Neural crest cell (in vitro differentiated cells): ENCODE data around the gene AVEN. TPM values are rescaled to one million over a fixed set of nuclear protein-coding genes. Genes with fewer than 3 reads are reported as not detected.
"Not testable (repeated sequence)": the region's sequence is repeated elsewhere in the genome, so short reads cannot be mapped to it uniquely, and the experiment has no call there.

Experiments
- DNase-seq: peaks from one replicate; pipeline ENCODE4 v3.0.0; 2021; ENCODE audit warnings: low read depth, mixed read lengths, low spot score
- H3K27ac Mint-ChIP-seq: one replicate; pipeline ENCODE4 v1.8.0; 2021; ENCODE audit warnings: mild to moderate bottlenecking, mixed read lengths; ENCODE audit not compliant: unreplicated experiment
- H3K27me3 Mint-ChIP-seq: 2 replicates; pipeline ENCODE4 v1.8.0; 2021; ENCODE audit warnings: low read depth, mild to moderate bottlenecking, mixed read lengths
- H3K36me3 Mint-ChIP-seq: 2 replicates; pipeline ENCODE4 v1.8.0; 2021; ENCODE audit warnings: low read depth, mild to moderate bottlenecking, mixed read lengths
- H3K4me1 Mint-ChIP-seq: 2 replicates; pipeline ENCODE4 v1.8.0; 2021; ENCODE audit warnings: mixed read lengths
- H3K4me3 Mint-ChIP-seq: one replicate; pipeline ENCODE4 v1.8.0; 2021; ENCODE audit warnings: mild to moderate bottlenecking, mixed read lengths
- H3K9me3 Mint-ChIP-seq: 2 replicates; pipeline ENCODE4 v1.8.0; 2021; ENCODE audit warnings: mixed read lengths
- CTCF ChIP-seq: fragments of 200-600 bp; sonication (generic); conservative IDR thresholded peaks from 2 replicates; pipeline ENCODE4 v1.5.0; 2021; ENCODE audit warnings: antibody characterized with exemption, mild to moderate bottlenecking
- total RNA-seq: library from RNA; stranded (reverse); gene quantifications from 2 replicates; pipeline ENCODE4 v1.2.1, GENCODE V29; 2021

AVEN gene
- total RNA-seq, 1 donor from 2014 or later, result 15.0 TPM

DNA sequence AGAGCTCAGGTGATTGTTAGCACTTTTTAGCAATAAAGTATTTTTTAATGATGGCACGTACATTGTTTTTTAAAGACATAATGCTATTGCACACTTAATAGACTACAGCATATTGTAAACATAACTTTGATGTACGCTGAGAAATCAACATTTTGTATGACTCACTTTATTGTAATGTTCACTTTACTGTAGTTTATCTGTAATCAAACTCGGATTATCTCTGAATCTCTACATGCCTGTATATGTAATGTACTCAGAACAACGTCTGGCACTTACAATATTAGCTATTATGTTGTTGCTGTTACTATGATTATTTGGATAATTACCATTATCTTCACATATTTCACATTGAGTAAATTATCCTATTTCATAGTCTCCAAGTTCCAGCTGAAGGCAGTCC, 208.7 kb downstream of the AVEN start:
- Mint-ChIP-seq H3K27me3 (no peaks in the 10 kb centered on the region), H3K9me3 (no peaks in the 10 kb centered on the region), H3K4me1 (peaks cover 15% of the 10 kb centered on the region), H3K4me3 (no peak overlapping the region), H3K36me3 (no peaks in the 10 kb centered on the region), H3K27ac (no peak overlapping the region)
- no peak for TF ChIP-seq CTCF
- no peak for DNase-seq

DNA sequence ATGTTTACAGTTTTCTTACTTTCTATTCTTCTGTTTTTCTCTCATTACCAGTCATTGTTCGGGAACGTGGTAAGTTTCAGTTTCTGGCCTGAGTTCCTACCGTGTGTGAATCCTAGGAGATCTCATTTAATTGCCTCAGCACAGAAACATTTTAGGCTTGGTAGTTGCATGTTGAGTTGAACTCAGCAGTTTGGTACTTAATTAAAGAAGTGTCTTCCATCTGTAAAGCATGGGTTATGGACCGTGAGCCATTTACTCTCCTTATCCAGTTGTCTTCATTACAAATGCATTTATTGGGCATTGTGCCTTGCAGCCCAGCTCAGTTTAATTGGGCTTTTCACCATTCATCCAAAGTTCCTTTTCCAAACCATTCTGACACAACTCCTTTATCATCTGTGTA, 212.8 kb downstream of the AVEN start:
- TF ChIP-seq CTCF, result no peak
- H3K4me1 Mint-ChIP-seq, result peaks cover under 1% of the 10 kb centered on the region

DNA sequence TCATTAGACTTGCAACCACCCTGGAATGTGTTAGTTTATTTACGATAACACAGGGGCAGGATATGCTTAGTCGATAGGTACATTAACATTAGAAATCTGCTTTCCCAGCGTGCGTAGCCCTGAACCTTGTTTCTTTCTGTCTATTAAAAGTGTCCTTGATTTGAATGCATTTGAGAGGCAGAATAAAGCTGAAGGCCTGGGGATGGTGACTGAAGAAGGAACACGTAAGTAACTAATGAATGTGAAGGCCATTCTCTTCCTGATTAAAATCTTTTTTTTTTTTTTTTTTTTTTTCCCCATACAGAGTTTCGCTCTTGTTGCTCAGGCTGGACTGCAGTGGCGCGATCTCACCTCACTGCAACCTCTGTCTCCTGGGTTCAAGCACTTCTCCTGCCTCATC, 213.6 kb downstream of the AVEN start:
- Mint-ChIP-seq H3K27me3 (no peaks in the 10 kb centered on the region), H3K27ac (no peak overlapping the region), H3K9me3 (no peaks in the 10 kb centered on the region), H3K4me1 (no peaks in the 10 kb centered on the region), H3K36me3 (no peaks in the 10 kb centered on the region), H3K4me3 (no peak overlapping the region)
- no peak for DNase-seq
- no peak for TF ChIP-seq CTCF

More for the DNA sequence above, 212.8 kb downstream of the AVEN start:
- Mint-ChIP-seq H3K27ac (no peak overlapping the region), H3K9me3 (no peaks in the 10 kb centered on the region), H3K36me3 (no peaks in the 10 kb centered on the region), H3K27me3 (no peaks in the 10 kb centered on the region), H3K4me3 (no peak overlapping the region)
- DNase-seq, result no peak

GRCh38 chr15:33823119-33823518, 215.9 kb downstream of the AVEN start:
- H3K4me1 Mint-ChIP-seq, result no peaks in the 10 kb centered on the region

GRCh38 chr15:33822479-33822878, 216.5 kb downstream of the AVEN start:
- no peaks in the 10 kb centered on the region for H3K27me3 Mint-ChIP-seq
- H3K4me1 Mint-ChIP-seq, result no peaks in the 10 kb centered on the region
- no peak for DNase-seq
- no peaks in the 10 kb centered on the region for H3K9me3 Mint-ChIP-seq
- no peak overlapping the region for H3K27ac Mint-ChIP-seq
- TF ChIP-seq CTCF, result no peak
- H3K4me3 Mint-ChIP-seq, result no peak overlapping the region
- no peaks in the 10 kb centered on the region for H3K36me3 Mint-ChIP-seq

More at GRCh38 chr15:33823119-33823518, 215.9 kb downstream of the AVEN start:
- DNase-seq, result no peak
- Mint-ChIP-seq H3K36me3 (no peaks in the 10 kb centered on the region), H3K4me3 (no peak overlapping the region), H3K27ac (no peak overlapping the region), H3K9me3 (no peaks in the 10 kb centered on the region), H3K27me3 (no peaks in the 10 kb centered on the region)
- TF ChIP-seq CTCF, result no peak

- H3K4me1 Mint-ChIP-seq, DNase-seq, H3K27me3 Mint-ChIP-seq, H3K9me3 Mint-ChIP-seq, H3K27ac Mint-ChIP-seq, H3K36me3 Mint-ChIP-seq, H3K4me3 Mint-ChIP-seq: not testable (repeated sequence)
Measured at GRCh38 chr15:33819499-33819898, 219.5 kb downstream of the AVEN start.

Other genes starting within 250 kb of the AVEN start
- not detected in 2 replicates for gene CHRM5, start 70.7 kb downstream of the AVEN start, total RNA-seq
- 29.8 and 30.9 TPM in 2 replicates for gene EMC7, start 62.7 kb upstream of the AVEN start, total RNA-seq
- gene PGBD4, start 62.9 kb upstream of the AVEN start, total RNA-seq, result 1.9 TPM in 2 replicates
- 56.3 and 66.0 TPM in 2 replicates for gene KATNBL1, start 170.9 kb upstream of the AVEN start, total RNA-seq
- 112 and 114 TPM in 2 replicates for gene EMC4, start 185.8 kb upstream of the AVEN start, total RNA-seq